ENCODE measurements around the gene TRPM2. TPM values are rescaled to one million over a fixed set of nuclear protein-coding genes. Genes with fewer than 3 reads are reported as not detected.

Gene TRPM2
- total and polyA plus RNA-seq, 2 donors (not counting 1 experiment from before 2014, with no cell fraction given): not detected

DNA sequence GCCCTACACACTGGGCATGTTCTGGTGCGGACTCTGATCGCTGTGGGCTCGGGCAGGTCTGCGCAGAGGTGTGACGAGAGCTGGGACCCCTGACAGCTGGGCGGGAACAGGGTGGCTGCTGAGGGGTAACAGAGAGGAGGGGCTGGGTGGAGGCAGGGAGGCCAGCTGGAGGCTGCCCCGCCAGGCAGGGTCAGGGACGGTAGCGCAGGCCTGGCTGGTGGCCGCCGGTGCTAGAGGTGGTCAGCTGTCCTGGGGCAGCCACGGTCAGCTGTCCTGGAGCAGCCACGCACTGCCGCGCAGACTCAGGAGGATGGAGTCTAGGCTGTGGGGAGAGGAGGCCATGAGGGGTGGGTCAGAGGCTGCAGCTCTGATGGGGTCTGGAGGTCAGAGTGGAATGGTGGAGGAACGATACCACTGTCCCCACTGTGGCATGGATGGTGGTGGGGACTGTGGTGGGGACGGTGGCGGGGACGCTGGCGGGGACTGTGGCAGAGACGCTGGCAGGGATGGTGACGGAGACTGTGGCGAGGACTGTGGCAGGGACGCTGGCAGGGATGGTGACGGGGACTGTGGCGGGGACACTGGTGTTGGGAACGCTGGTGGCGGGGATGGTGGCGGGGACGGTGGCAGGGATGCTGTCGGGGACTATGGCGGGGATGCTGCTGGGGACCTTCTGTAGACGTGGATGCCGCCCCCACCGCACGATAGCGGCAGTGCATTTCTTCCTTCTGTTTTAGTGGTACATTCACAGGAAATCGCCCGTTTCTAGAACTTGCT lies 80.6 kb downstream of the TRPM2 start:
- no peaks in the 10 kb centered on the region for H3K79me2 ChIP-seq (ENCODE audit: control insufficient read depth, insufficient read depth, low read length)
- no peak overlapping the region for H3K4me3 ChIP-seq (replicated peaks in 1 of 4; ENCODE audit: control extremely low read depth in 1 of 4, insufficient read depth in 1 of 4, low read depth in 3 of 4, low read length in 4 of 4)
- TF ChIP-seq EZH2 (IDR thresholded peaks at IDR 0.05; ENCODE audit: low read length, missing control alignments): no peak
- TF ChIP-seq, protein P1, sequence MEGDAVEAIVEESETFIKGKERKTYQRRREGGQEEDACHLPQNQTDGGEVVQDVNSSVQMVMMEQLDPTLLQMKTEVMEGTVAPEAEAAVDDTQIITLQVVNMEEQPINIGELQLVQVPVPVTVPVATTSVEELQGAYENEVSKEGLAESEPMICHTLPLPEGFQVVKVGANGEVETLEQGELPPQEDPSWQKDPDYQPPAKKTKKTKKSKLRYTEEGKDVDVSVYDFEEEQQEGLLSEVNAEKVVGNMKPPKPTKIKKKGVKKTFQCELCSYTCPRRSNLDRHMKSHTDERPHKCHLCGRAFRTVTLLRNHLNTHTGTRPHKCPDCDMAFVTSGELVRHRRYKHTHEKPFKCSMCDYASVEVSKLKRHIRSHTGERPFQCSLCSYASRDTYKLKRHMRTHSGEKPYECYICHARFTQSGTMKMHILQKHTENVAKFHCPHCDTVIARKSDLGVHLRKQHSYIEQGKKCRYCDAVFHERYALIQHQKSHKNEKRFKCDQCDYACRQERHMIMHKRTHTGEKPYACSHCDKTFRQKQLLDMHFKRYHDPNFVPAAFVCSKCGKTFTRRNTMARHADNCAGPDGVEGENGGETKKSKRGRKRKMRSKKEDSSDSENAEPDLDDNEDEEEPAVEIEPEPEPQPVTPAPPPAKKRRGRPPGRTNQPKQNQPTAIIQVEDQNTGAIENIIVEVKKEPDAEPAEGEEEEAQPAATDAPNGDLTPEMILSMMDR (conservative IDR thresholded peaks at IDR 0.05 in 1 of 2, IDR thresholded peaks at IDR 0.05 in 1 of 2; ENCODE audit: low read depth in 1 of 2, low read length in 2 of 2): no peak
- no peak overlapping the region for H3K9ac ChIP-seq (ENCODE audit: insufficient read depth, low read length)
- DNase-seq (ENCODE audit: low read depth in 2 of 2): no peak
- H4K20me1 ChIP-seq (ENCODE audit: control insufficient read depth, extremely low read depth, insufficient read depth, low read length): no peaks in the 10 kb centered on the region
- no peaks in the 10 kb centered on the region for H3K27me3 ChIP-seq (ENCODE audit: control insufficient read depth, insufficient read depth, low read length)
- no peak overlapping the region for H3K4me2 ChIP-seq (ENCODE audit: extremely low read depth, insufficient read depth, low read length)
- H3K9me3 ChIP-seq (ENCODE audit: control insufficient read depth, insufficient read depth, low read depth, low read length): no peaks in the 10 kb centered on the region
- H3K36me3 ChIP-seq (ENCODE audit: control insufficient read depth, insufficient read depth, low read length): no peaks in the 10 kb centered on the region
- H3K4me1 ChIP-seq (ENCODE audit: control insufficient read depth, extremely low read depth, insufficient read depth, low read length): no peaks in the 10 kb centered on the region
- H2AFZ ChIP-seq (ENCODE audit: low read length): no peak overlapping the region
- no peak overlapping the region for H3K27ac ChIP-seq (ENCODE audit: insufficient read depth, low read length)

- Histone ChIP-seq H3K9me3 (ENCODE audit: control insufficient read depth, insufficient read depth, low read depth, low read length) (no peaks in the 10 kb centered on the region), H3K4me2 (ENCODE audit: extremely low read depth, insufficient read depth, low read length) (no peak overlapping the region), H3K36me3 (ENCODE audit: control insufficient read depth, insufficient read depth, low read length) (no peaks in the 10 kb centered on the region), H3K4me3 (replicated peaks in 1 of 4; ENCODE audit: control extremely low read depth in 1 of 4, insufficient read depth in 1 of 4, low read depth in 3 of 4, low read length in 4 of 4) (no peak overlapping the region), H3K27me3 (ENCODE audit: control insufficient read depth, insufficient read depth, low read length) (no peaks in the 10 kb centered on the region), H3K9ac (ENCODE audit: insufficient read depth, low read length) (no peak overlapping the region), H3K79me2 (ENCODE audit: control insufficient read depth, insufficient read depth, low read length) (no peaks in the 10 kb centered on the region), H3K27ac (ENCODE audit: insufficient read depth, low read length) (no peak overlapping the region), H3K4me1 (ENCODE audit: control insufficient read depth, extremely low read depth, insufficient read depth, low read length) (no peaks in the 10 kb centered on the region), H2AFZ (ENCODE audit: low read length) (no peak overlapping the region), H4K20me1 (ENCODE audit: control insufficient read depth, extremely low read depth, insufficient read depth, low read length) (no peaks in the 10 kb centered on the region)
- TF ChIP-seq EZH2 (IDR thresholded peaks at IDR 0.05; ENCODE audit: low read length, missing control alignments): no peak
- TF ChIP-seq, protein P1 (conservative IDR thresholded peaks at IDR 0.05 in 1 of 2, IDR thresholded peaks at IDR 0.05 in 1 of 2; ENCODE audit: low read depth in 1 of 2, low read length in 2 of 2): no peak
- DNase-seq (ENCODE audit: low read depth in 2 of 2): no peak
Observed at GRCh38 chr21:44434568-44434925, 81.1 kb downstream of the TRPM2 start.

- no peak for TF ChIP-seq EZH2 (IDR thresholded peaks at IDR 0.05; ENCODE audit: low read length, missing control alignments)
- TF ChIP-seq, protein P1 (conservative IDR thresholded peaks at IDR 0.05 in 1 of 2, IDR thresholded peaks at IDR 0.05 in 1 of 2; ENCODE audit: low read depth in 1 of 2, low read length in 2 of 2): no peak
- H3K9me3 ChIP-seq (ENCODE audit: control insufficient read depth, insufficient read depth, low read depth, low read length): no peaks in the 10 kb centered on the region
- no peaks in the 10 kb centered on the region for H3K36me3 ChIP-seq (ENCODE audit: control insufficient read depth, insufficient read depth, low read length)
- H3K9ac ChIP-seq (ENCODE audit: insufficient read depth, low read length): no peak overlapping the region
- no peaks in the 10 kb centered on the region for H3K4me1 ChIP-seq (ENCODE audit: control insufficient read depth, extremely low read depth, insufficient read depth, low read length)
- H3K79me2 ChIP-seq (ENCODE audit: control insufficient read depth, insufficient read depth, low read length): no peaks in the 10 kb centered on the region
- no peak overlapping the region for H3K4me2 ChIP-seq (ENCODE audit: extremely low read depth, insufficient read depth, low read length)
- no peaks in the 10 kb centered on the region for H4K20me1 ChIP-seq (ENCODE audit: control insufficient read depth, extremely low read depth, insufficient read depth, low read length)
- DNase-seq (ENCODE audit: low read depth in 2 of 2): no peak
- no peak overlapping the region for H3K4me3 ChIP-seq (replicated peaks in 1 of 4; ENCODE audit: control extremely low read depth in 1 of 4, insufficient read depth in 1 of 4, low read depth in 3 of 4, low read length in 4 of 4)
- no peak overlapping the region for H3K27ac ChIP-seq (ENCODE audit: insufficient read depth, low read length)
- H2AFZ ChIP-seq (ENCODE audit: low read length): no peak overlapping the region
- no peaks in the 10 kb centered on the region for H3K27me3 ChIP-seq (ENCODE audit: control insufficient read depth, insufficient read depth, low read length)
Observed at GRCh38 chr21:44434936-44435635, 81.7 kb downstream of the TRPM2 start.
